GM12878 (cell line): ENCODE results near the gene TMEM256. TPM values are rescaled to one million over a fixed set of nuclear protein-coding genes. Genes with fewer than 3 reads are reported as not detected.

ENCODE experiments used
- ELK1 ChIP-seq: IDR thresholded peaks from 2 replicates; pipeline ENCODE4 v1.6.1; 2012; ENCODE audit warnings: low read depth, low read length, improper control_type of control experiment
- EZH2 ChIP-seq: IDR thresholded peaks from 2 replicates; pipeline ENCODE4 v1.6.1; 2012; ENCODE audit warnings: low read depth, mild to moderate bottlenecking, control low read depth, inconsistent platforms, low read length, borderline replicate concordance; ENCODE audit not compliant: control insufficient read depth
- MYC ChIP-seq: IDR thresholded peaks from 2 replicates; pipeline ENCODE4 v1.6.1; 2011; ENCODE audit warnings: mild to moderate bottlenecking, low read length, moderate library complexity, inconsistent platforms; ENCODE audit not compliant: insufficient read depth, insufficient replicate concordance, insufficient read length, severe bottlenecking
- NFYB ChIP-seq: IDR thresholded peaks from 2 replicates; pipeline ENCODE4 v1.6.1; 2011; ENCODE audit warnings: low read depth, mild to moderate bottlenecking, low read length, improper control_type of control experiment, moderate library complexity; ENCODE audit not compliant: insufficient read depth
- PBX3 ChIP-seq: IDR thresholded peaks from 2 replicates; pipeline ENCODE4 v1.6.1; 2011; ENCODE audit warnings: mild to moderate bottlenecking, low read depth, low read length, moderate library complexity; ENCODE audit not compliant: insufficient replicate concordance
- SRF ChIP-seq, 2 experiments: IDR thresholded peaks; 2 replicates each; pipeline ENCODE4 v1.6.1; 2011; ENCODE audit warnings: low read depth in 2 of 2, low read length in 2 of 2, mild to moderate bottlenecking in 1 of 2, moderate library complexity in 1 of 2
- polyA plus RNA-seq, 11 experiments: library from polyadenylated mRNA; depleted of rRNA in 4 of 11; unstranded in 6 of 11; stranded (reverse) in 5 of 11; fragments of >200 nt; fragmentation: Nextera tagmentation in 4 of 11; fragmentation: Illumina TruSeq in 1 of 11; extraction: Ambion mirVana in 4 of 11; extraction: Trizol in 1 of 11; gene quantifications; 1 replicate in 1 of 11; 2 replicates in 10 of 11; pipeline versions ENCODE4 v1.2.1 to v1.2.3, GENCODE V29; 2011 to 2016; ENCODE audit warnings: inconsistent platforms in 2 of 11, missing spikeins in 2 of 11, low read depth in 1 of 11
- total RNA-seq, 4 experiments: library from RNA; depleted of rRNA in 3 of 4; stranded (reverse); fragments of >200 nt in 3 of 4; fragmentation: Illumina TruSeq in 1 of 4; extraction: Trizol in 1 of 4; gene quantifications; 2 replicates each; pipeline versions ENCODE4 v1.2.1 to v1.2.3, GENCODE V29; 2013 to 2021
- TF ChIP-seq, protein P1 (sequence below): fragments of 450-650 bp; IDR thresholded peaks from 2 replicates; pipeline ENCODE4 v1.6.1; 2017; ENCODE audit warnings: borderline replicate concordance
- TF ChIP-seq, protein P2 (sequence below): fragments of 450-650 bp; IDR thresholded peaks from 2 replicates; pipeline ENCODE4 v1.6.1; 2018; ENCODE audit warnings: mild to moderate bottlenecking, low read depth, moderate library complexity; ENCODE audit not compliant: partially characterized antibody

The TMEM256 gene
- total and polyA plus RNA-seq, 10 of the 15 experiments (the other 5 are each of a cell fraction or from before 2014, with no cell fraction given) = 57.3 to 342 (median 95.7) TPM

GRCh38 chr17:7405350-7406234 lies 1.7 kb upstream of the TMEM256 start (continued):
- TF ChIP-seq ELK1 (no peak), SRF (IDR thresholded peaks at IDR 0.05; ENCODE audit: low read depth in 2 of 2, low read length in 2 of 2) (no peak), NFYB (no peak), PBX3 (no peak), MYC (no peak), EZH2 (no peak)
- TF ChIP-seq, protein P1, sequence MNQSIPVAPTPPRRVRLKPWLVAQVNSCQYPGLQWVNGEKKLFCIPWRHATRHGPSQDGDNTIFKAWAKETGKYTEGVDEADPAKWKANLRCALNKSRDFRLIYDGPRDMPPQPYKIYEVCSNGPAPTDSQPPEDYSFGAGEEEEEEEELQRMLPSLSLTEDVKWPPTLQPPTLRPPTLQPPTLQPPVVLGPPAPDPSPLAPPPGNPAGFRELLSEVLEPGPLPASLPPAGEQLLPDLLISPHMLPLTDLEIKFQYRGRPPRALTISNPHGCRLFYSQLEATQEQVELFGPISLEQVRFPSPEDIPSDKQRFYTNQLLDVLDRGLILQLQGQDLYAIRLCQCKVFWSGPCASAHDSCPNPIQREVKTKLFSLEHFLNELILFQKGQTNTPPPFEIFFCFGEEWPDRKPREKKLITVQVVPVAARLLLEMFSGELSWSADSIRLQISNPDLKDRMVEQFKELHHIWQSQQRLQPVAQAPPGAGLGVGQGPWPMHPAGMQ = no peak
- TF ChIP-seq, protein P2, sequence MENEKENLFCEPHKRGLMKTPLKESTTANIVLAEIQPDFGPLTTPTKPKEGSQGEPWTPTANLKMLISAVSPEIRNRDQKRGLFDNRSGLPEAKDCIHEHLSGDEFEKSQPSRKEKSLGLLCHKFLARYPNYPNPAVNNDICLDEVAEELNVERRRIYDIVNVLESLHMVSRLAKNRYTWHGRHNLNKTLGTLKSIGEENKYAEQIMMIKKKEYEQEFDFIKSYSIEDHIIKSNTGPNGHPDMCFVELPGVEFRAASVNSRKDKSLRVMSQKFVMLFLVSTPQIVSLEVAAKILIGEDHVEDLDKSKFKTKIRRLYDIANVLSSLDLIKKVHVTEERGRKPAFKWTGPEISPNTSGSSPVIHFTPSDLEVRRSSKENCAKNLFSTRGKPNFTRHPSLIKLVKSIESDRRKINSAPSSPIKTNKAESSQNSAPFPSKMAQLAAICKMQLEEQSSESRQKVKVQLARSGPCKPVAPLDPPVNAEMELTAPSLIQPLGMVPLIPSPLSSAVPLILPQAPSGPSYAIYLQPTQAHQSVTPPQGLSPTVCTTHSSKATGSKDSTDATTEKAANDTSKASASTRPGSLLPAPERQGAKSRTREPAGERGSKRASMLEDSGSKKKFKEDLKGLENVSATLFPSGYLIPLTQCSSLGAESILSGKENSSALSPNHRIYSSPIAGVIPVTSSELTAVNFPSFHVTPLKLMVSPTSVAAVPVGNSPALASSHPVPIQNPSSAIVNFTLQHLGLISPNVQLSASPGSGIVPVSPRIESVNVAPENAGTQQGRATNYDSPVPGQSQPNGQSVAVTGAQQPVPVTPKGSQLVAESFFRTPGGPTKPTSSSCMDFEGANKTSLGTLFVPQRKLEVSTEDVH = no peak
- TF ChIP-seq, all 136 proteins: peak for 0
